Testis (tissue), 2 donors: ENCODE results near the gene RILPL1.

ENCODE experiments used
- POLR2A ChIP-seq: fragments of 450-650 bp; IDR thresholded peaks from one replicate; pipeline ENCODE4 v1.6.1; 2017; ENCODE audit warnings: antibody characterized with exemption, mild to moderate bottlenecking, moderate library complexity
- TF ChIP-seq, protein P1 (sequence below), 3 experiments: fragments of 450-650 bp in 2 of 3; fragments of 200-600 bp in 1 of 3; sonication (generic) in 1 of 3; IDR thresholded peaks; one replicate each; pipeline ENCODE4 v1.5.1; 2016 to 2019; ENCODE audit warnings: antibody characterized with exemption in 3 of 3, mild to moderate bottlenecking in 2 of 3, moderate library complexity in 1 of 3

DNA sequence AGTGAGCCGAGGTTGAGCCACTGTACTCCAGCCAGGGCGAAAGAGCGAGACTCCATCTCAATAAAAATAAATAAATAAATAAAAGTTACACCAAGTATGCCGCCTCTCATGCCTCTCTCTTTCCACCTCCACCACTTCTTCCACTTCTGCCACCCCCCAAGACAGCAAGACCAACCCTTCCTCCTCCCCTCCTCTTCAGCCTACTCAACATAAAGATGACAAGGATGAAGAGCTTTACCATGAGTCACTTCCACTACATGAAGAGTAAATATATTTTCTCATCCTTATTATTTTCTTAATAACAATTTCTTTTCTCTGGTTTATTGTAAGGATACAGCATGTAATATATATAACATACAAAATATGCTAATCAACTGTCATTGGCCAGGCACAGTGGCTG lies 47.3 kb upstream of the RILPL1 start:
- TF ChIP-seq, protein P1, sequence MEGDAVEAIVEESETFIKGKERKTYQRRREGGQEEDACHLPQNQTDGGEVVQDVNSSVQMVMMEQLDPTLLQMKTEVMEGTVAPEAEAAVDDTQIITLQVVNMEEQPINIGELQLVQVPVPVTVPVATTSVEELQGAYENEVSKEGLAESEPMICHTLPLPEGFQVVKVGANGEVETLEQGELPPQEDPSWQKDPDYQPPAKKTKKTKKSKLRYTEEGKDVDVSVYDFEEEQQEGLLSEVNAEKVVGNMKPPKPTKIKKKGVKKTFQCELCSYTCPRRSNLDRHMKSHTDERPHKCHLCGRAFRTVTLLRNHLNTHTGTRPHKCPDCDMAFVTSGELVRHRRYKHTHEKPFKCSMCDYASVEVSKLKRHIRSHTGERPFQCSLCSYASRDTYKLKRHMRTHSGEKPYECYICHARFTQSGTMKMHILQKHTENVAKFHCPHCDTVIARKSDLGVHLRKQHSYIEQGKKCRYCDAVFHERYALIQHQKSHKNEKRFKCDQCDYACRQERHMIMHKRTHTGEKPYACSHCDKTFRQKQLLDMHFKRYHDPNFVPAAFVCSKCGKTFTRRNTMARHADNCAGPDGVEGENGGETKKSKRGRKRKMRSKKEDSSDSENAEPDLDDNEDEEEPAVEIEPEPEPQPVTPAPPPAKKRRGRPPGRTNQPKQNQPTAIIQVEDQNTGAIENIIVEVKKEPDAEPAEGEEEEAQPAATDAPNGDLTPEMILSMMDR (IDR thresholded peaks at IDR 0.05) = no peak
- TF ChIP-seq POLR2A = no peak
